ENCODE measurements around the gene RRAGD.
A peak's percentile ranks its signal among the peaks of the same experiment; 100 is the strongest.

RRAGD gene

GRCh38 chr6:89412071-89413005, at the start of gene RRAGD:
Gene RRAGD, minus strand, starts transcription at chr6:89412273. Its CDS starts 280 bp downstream, at chr6:89411993.
- DNase-seq: peak; percentile 44

GRCh38 chr6:89460713-89461112, 48.6 kb upstream of the RRAGD start:
- no peak for DNase-seq

- no peak for DNase-seq
Observed at GRCh38 chr6:89459501-89459900, 47.4 kb upstream of the RRAGD start.

GRCh38 chr6:89458704-89459103, 46.6 kb upstream of the RRAGD start:
- no peak for DNase-seq

GRCh38 chr6:89454300-89454699, 42.2 kb upstream of the RRAGD start:
- no peak for DNase-seq

- DNase-seq: no peak
Observed at GRCh38 chr6:89452281-89452680, 40.2 kb upstream of the RRAGD start.

- DNase-seq: no peak
Observed at GRCh38 chr6:89449193-89449592, 37.1 kb upstream of the RRAGD start.

GRCh38 chr6:89443658-89444057, 31.6 kb upstream of the RRAGD start:
- no peak for DNase-seq

- DNase-seq: no peak
Observed at GRCh38 chr6:89440200-89440599, 28.1 kb upstream of the RRAGD start.

GRCh38 chr6:89439014-89439413, 26.9 kb upstream of the RRAGD start:
- DNase-seq: no peak

- no peak for DNase-seq
Observed at GRCh38 chr6:89438248-89438647, 26.2 kb upstream of the RRAGD start.

GRCh38 chr6:89436226-89436625, 24.2 kb upstream of the RRAGD start:
- DNase-seq: no peak

- DNase-seq: no peak
Observed at GRCh38 chr6:89434954-89435353, 22.9 kb upstream of the RRAGD start.

GRCh38 chr6:89434150-89434499, 22.1 kb upstream of the RRAGD start:
- no peak for DNase-seq

GRCh38 chr6:89433252-89434149, 21.4 kb upstream of the RRAGD start:
- DNase-seq: no peak

GRCh38 chr6:89432875-89433251, 20.8 kb upstream of the RRAGD start, which contains the start of gene ANKRD6:
Gene ANKRD6, plus strand, starts transcription at chr6:89433152. Its CDS starts 133,825 bp downstream, at chr6:89566977.
- DNase-seq: peak; percentile 19

GRCh38 chr6:89430201-89430962, 18.3 kb upstream of the RRAGD start:
- DNase-seq: peak; percentile 54

- no peak for DNase-seq
Observed at GRCh38 chr6:89416796-89417195, 4.7 kb upstream of the RRAGD start.

- no peak for DNase-seq
Observed at GRCh38 chr6:89415185-89415584, 3.1 kb upstream of the RRAGD start.

GRCh38 chr6:89414215-89414614, 2.1 kb upstream of the RRAGD start:
- DNase-seq: no peak

- no peak for DNase-seq
Observed at GRCh38 chr6:89413006-89413400, 930 bp upstream of the RRAGD start.

- no peak for DNase-seq
Observed at GRCh38 chr6:89411145-89412070, 665 bp downstream of the RRAGD start.
